Activated T-cell treated with anti-CD3 and anti-CD28 coated beads for 4 hours (primary cell): ENCODE measurements around the gene CEP57.

Source experiments
- DNase-seq: peaks from one replicate; pipeline ENCODE4 v3.0.0-alpha.2; 2020

CEP57 gene

DNA sequence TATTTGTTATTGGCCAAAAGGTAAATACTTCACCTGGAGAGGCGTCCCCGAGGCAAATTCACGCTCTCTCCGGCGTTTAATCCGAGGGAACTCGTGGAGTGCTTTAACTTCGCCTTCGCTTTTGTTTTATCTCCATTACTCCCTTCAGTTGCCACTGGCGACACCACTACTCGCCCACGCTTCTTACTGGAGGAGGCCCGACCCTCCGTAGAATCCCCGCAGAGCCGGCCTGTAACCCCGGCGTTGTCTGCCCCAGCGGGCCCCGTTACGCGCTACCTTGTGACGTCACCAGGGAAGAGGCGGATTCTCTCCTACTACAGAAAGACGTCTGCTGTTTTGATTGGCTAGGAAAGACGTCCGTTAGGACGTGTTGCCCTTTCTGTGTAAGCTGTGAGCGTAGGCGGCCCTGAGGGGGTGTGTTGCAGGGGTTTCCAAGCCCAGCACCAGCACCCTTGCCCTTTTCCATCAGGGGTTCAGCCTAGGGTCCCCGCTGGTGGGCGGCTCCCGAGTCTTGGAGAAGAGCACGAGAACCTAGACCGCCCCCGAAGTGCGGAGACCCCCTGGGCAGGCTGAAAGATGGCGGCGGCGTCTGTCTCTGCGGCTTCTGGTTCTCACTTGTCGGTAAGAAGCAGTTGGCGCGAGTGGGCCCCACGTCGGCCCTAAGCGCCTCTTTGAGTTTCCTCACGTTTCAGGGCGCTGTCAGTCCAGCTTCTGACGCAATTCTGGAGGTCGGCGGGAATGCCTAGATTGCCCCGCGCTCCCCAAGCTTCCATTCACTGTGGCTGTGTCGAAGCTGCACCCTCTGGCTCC is at the start of gene CEP57:
Gene CEP57, plus strand, starts transcription at position 376 of the 810 bp plus-strand sequence. Its CDS starts 201 bp downstream, at position 577.
- peak; percentile 97 for DNase-seq

DNA sequence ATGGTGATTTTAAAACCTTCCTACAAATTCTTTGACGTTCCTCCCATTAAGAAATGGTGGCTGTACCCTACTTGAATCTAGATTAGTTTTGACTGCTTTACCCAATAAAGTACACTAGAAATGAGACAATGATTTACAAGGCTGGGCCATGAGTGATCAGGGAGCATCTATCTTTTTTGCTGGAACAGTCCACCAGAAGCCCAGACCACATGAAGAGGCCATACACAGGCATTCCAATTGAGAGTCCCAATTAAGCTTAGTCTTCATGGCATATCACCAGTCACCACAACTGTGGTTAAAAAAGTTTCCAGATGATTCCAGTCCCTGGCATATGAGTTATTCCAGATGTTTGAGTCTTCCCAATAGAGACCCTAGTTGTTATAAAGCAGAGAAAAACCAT is 40.2 kb upstream of the CEP57 start:
- no peak for DNase-seq

DNA sequence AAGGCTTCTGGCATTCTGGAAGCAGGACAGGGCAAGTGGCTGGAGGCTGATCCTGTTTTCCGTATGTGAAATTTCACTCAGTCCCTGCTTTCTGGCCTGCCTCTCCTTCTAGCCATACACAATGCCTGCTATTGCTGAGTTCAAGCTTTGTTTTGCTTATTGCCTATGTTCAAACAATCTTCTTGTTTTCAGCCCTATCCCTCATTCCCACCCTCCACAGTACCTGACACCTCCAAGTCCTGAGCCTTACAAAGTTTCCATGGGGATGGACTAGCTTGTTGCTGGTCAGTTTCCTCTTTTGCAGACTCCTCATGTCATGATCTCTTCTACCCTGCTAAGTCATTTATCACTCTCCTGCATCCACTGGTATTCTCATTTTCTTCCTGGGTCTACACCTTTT is 38.8 kb upstream of the CEP57 start:
- no peak for DNase-seq

DNA sequence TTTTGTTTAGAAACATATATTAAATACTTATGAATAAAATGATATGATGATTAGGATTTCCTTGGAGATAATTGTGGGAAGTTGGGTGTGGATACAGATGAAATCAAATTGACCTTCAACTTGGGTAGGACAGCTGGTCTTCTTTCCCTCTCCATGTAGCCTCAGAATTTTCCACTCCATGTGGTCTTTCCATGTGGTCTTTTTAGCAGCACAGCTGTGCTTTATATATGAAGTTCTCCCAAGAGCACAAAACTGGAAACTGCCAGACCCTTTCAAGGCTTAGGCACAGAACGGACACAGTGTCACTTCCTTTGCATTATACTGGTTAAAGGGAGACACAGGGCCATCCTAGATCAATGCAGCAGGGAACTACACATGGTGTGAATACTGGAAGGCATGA is 29.4 kb upstream of the CEP57 start:
- no peak for DNase-seq

DNA sequence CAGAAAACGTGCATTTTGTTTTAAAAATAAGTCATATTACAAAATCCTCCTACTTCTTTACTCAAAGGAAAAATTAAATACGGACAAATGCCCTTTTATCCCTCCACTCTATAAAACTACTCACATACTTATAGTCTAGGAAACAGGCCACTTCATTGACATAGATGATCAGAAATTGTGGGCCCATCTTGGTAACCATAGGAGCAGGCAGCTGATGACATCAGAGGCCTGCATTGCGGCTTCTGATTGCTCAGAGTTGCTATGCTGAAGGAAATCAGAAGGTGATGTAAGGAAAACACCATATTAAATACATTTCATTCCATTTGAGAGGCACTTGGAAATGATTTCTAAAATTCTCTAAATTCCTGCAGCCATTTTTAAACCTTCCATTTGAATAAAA is 27.8 kb upstream of the CEP57 start:
- no peak for DNase-seq

DNA sequence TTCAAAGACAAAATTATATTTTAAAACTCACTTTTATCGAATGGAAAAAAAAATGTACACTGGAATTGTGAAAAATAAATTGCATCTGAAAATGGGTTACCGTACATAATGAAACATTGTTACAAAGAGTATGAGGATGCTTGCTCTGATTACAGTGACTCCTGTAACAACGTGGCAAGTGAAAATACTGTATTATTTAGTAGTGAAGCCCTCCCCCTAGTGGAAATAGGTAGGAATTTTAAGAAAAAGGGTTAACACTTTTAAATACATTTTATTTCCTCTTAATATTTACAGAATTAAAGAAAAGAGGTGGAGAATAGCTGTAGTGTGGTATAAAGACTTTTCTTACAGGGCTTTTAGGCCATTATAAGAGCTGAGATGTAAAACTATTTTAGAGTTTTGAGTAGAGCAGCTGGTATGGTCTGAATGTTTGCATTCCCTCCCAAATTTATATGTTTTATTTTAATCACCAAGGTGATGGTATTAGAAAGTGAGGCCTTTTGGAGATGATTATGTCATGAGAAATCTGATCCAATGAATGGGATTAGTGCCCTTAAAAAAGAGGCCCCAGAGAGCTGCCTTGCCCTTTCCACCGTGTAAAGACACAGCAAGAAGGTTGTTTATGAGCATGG is 25.9 kb upstream of the CEP57 start:
- DNase-seq: no peak

DNA sequence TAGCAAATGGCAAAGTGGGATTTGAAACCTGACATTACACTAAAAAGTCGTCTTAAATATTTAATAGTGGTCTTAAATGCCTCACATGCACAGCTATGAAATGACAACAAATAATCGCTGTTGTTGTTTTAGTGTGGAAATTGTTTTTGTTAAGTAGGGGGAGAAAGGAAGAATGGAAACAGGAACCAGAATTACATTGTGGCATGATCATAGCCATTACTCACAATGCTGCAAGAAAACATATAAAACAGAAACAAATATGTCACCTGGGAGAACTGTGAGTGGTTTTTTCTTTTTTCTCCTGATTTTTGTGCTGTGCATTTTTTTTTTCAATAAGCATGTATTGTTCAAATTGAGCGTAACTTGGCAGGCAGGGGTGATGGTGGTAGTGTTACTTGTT is 23.6 kb upstream of the CEP57 start:
- no peak for DNase-seq

DNA sequence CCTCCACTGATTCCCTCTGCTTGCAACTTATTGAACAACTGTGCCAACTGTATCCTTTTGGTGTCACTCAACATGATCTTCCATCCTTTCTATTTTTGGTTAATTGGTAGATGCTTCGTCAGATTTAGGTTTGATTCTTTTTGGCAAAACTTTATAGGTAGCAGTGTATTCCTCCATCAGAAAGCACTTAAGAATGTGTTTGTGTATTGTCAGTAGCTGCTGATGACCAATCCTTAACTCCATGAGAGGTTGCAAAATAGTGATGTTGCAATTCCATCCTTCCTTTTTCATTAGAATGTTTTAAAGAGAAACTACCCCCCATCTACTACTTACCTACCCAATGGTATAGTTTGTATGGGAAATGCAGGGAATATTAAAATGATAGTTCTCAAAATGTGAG is 22.8 kb upstream of the CEP57 start:
- no peak for DNase-seq

DNA sequence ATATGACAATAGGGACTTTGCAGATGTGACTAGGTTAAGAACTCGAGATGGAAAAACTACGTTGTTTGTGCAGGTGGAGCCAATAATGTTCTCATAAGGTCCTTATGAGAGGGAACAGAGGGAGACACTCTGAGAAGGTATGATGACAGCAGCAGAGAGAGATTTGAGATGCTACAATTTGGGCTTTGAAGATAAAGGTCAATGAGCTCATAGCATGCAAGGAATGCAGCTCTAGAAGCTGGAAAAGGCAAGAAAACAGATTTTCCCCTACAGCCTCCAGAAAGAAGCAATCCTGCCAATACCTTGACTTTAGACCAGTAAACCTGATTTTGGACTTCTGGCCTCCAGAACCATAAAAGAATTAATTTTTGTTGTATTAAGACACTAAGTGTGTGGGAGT is 21.8 kb upstream of the CEP57 start:
- no peak for DNase-seq

DNA sequence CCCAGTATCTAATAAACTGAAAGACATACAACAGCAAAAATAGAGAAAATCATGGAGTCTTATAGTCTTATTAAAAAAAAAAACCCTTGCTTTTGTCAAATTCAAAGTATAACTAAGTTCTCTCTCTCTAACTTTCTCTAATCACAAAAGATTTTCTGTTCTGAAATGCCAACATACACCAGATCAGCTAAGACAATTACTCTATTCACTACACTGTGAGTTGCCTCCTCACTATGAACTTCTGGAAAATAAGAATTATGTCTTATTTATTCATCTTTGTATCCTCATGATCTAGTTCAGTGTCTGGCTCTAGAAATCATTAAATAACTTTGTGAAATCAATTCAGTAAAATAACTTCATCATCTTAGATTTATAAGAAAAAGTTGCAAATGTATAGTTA is 13.4 kb upstream of the CEP57 start:
- DNase-seq: no peak

DNA sequence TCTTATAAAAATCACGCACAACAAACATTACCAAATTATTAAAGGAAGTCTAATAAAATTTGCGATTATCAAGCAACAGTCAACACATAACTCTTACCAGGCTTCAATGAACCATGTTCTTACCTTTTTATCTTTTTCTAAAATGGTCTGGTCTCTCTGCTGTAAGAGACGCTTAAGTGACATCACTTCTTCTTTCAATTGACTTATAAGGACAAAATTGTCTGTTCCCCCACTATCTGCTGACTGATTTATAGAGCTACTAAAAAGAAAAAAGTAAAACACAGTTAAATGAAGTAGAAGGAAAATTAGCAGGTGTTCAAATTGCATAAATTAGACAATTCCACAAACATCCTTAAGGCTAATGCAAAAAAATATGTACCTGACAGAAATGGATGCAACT is 11.6 kb upstream of the CEP57 start:
- DNase-seq: no peak

DNA sequence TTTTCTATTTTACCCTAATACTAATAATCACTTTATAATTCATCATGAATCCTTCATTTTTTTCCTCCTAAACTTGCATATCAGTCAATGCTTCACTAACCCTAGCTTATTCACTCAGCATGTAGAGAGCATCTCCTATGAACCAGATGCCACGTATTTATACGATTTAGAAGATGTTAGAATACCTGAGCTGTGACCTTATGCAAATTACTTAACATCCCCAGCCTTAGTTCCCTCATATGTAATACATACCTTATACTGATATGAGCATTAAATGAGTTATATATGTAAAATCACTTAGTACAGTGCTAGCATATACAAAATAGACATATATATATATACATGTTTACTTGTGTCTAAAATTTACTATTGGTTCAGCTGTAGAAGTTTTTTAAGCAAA is 9.8 kb upstream of the CEP57 start:
- DNase-seq: no peak

DNA sequence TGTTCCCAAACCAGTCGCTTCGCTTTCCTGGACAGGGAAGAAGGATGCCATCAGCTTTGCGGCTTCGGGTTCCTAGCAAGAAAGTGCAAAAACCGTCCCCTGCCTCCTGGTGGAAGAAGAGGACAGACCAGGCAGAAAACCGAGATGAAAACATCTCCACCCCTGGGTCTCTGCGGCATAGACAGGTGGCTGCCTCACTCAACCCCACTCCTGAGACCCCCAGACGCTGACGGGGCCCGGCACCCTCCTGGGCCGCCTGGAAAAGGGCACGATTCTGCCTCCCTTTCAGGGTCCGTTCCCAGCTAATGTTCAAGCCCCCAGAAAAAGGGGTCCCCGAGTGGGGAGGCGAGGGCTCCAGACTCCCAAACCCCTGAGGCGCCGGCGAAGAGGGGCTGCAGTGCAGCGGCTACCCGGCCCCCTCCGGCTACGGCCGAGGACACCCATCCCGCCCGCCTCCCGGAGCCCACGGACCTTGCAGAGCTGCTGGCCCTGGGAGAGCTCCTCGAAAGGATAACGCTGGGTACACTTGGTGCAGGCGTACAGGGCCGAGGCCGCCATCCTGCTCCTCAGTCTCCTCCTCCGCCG is 1.3 kb upstream of the CEP57 start:
- peak; percentile 6 for DNase-seq

DNA sequence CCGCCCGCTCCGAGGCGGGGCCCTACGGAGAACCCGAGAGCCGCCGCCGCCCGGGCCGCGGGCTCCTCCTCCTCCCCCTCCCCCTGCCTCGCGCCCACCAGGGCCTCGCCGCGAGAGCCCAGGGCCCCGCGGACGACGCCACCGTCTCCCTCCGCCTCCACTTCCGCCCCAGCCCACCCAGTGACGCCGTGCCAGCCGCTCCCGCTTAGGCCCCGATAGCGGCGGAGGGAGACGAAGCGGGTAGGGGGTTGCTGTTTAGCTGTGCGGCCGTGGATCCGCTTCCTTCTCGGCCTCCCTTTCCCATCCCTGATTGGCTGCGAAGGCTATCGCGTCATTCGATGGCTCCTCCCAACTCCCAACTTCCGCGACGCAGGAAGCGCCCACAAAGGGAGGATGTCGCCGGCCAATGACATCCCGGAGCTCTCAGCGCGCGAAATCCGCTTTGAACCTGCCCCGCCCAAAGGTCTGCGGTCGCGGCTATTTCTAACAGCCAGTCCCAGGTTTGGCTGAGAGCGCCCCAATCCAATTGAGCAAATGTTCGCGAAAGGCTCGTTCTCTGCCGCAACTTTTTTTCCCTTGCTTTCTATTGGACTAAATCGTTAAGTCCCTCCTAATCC is 684 bp upstream of the CEP57 start, which contains the start of gene FAM76B:
Gene FAM76B, minus strand, starts transcription at position 277 of the 617 bp plus-strand sequence. CDS start 304 bp downstream, outside the sequence.
- peak; percentile 89 for DNase-seq

DNA sequence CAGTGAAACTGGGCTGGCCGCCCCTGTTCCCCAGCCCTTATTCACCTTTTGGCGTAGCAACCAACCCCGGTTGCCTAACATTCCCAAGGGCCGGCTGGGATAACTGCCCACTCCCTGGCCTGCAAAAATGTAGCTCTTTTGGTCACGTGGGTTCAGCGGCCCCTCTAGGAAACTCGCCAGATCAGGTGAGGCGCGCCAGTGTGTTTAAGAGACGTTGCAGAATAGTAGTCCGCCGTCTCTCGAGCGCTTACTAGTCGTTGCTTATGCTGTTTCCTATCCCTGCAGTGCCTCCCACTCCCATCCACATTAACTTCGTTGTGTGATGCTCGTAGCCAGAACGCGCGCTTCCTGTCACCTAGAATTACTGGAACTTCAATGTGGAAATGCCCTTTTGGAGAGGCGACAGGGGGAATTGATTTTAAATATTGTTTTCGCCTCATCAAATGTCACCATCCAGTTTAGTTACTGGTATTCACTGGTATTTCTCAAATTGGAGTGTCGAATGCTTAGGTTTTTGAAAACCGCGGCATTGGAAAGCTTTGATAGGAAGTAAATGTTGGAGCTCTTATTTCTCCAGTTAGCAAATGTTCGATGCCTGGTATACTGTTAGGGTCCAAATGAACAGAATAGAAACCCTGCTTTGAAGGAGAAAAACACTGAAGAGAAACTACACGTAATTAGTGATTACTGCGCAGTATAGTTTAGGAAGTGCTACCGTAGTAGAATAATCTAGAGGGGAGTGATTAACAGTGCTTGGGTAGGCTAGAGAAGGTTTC is 823 bp downstream of the CEP57 start:
- DNase-seq: peak; percentile 22

DNA sequence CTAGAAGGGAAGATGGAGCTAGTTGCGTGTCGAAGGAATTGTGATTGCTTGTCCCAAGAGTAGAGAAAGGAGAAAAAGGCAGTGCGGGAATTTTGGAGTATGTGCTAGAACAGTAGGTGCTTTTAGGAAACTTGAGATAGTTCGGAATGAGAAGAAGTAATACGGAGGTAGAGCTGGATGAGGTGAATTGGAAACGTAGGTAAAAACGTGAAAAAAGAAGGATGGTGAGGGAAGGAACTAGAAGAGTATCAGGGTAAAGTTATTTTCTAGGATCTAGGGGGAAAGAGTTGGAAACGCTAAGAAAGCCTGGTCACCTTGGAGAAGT is 1.4 kb downstream of the CEP57 start:
- DNase-seq: no peak

DNA sequence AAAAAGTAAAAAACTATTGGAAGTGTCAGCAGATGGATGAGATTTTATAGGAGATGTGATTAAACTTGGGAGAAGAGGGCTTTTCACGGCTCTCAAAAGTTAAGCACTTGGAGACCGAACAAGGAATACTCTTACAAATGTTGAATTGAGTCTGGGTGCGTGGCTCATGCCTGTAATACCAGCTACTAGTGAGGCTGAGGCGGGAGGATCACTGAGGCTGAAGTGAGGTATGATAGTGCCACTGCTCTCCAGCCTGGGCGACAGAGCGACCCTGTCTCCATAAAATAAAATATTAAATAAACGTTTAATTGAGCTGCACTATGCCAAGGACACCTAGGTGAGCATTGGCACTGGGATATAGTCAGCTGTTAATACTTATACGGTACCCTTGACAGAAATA is 1.9 kb downstream of the CEP57 start:
- DNase-seq: no peak

DNA sequence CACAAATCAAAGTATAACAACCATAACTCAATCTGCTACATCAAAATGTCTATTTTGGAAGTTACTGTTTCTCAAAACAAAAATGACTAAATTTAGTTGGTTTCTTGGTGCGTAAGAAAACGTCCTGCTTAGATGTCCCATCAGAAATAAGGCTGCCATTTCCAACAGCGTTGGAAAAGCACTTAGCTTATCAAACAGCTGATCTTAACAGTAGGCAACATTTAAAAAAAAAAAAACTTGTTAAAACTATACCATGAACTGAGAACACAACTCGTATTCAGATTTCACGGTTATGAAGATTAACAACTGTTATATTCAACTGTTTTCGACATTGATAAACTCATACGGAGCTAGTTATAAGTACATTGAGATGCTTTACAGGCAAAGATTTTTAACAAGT is 2.4 kb downstream of the CEP57 start:
- no peak for DNase-seq

DNA sequence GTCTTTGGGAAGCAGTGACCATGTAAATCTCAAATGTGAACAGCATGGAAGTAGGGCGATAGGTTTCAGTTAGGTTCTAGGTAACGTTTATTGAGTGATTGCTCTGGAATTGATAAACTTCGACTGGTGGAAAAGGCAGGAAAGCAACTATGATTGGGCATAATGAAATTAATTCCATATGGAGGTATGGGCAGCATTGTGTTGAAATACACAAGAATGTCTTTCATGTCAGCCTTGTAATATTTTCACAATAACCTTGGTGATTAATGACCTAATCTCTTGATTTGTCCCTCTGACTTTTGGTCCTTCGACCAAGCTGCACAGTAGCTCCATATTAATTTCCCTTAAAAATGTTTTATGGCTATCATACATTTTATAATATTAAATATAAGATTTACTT is 2.8 kb downstream of the CEP57 start:
- DNase-seq: no peak

DNA sequence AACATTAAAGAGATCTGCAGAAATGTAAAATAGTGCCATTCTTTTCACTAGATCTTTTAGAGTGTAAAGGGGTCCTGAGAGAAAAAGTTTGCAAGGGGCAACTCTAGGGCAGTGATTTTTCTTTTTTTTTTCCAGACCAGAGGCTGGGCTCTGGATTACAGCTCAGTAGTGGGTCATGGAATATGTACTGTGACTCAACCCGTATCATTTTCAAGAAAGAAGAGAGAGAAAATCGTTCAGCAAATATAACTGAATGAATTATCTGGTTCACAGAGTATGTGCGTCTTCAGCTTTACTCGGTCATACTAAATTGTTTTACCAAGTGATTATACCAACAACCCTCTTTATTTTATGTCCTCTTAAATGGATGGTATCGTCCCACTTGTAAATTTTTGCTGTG is 3.8 kb downstream of the CEP57 start:
- DNase-seq: no peak

DNA sequence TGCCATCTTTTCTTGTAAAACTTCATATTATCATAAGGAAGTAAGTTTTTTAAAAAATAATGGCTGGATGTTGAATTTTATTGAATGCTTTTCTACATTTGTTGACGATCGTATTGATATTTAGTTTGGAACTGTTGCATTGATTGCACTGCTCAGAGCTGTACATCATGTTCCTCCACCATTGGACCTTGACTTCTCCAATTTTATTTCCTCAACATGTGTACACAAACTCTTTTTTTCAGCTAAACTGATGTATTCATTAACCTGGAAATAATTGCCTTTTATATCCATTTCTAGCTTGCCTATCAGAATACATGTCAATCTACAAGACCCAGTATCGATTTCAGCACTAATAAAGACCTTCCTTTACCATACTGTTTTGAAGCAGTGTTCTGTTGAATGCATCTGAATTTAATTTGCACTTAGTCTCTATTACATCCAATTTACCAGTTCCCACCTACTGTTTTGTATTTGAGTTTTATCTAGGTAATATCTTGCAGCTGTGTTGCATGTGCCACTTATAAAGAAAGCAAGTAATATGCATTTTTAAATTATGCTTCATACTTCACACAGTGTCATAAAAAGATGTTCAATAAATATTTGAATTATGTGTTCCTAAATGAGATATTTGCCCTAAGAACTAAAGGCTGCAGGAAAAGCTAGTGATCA is 5.5 kb downstream of the CEP57 start:
- no peak for DNase-seq

DNA sequence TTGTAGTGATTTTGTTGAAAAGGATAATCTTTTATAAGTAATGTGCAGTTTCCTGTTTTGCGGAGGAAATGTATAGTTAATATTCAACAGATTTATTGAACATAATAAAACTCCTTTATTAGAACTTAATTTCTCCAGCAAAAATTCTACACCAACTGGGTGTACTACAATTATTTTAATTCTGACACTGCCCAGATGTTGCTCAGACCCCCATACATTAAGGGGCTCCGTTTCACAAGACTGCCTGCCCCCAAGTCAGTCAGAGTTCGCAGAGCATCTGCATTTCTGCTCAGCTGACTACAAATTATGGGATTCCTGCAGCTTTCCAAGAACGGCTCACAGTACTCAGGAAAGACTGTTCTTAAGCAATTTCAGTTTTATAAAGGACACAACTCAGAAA is 6.2 kb downstream of the CEP57 start:
- DNase-seq: no peak

DNA sequence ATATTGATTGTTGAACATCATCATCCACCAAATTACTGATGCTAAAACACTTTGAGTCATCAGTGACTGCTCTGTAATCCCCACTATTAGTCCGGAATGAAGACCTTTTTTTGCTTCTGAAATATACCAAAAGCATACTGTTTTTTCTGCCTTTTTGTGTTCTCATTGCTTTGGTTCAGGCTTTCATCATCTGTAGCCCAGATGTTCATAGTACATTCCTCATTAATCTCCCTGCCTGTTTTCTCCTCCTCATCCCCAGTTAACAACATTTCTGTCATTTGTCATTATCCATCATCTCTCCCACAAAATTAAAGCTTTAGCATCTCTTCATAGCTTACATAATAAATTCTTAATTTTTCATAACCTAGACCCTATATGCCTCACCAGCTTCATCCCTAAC is 9.2 kb downstream of the CEP57 start:
- DNase-seq: no peak
